H9 (cell line): Measurements from ENCODE around the gene STARD4. TPM values are rescaled to one million over a fixed set of nuclear protein-coding genes. Genes with fewer than 3 reads are reported as not detected.

Experiments used
- DNase-seq: peaks from one replicate; pipeline ENCODE4 v3.0.0-alpha.2; 2017
- H2AFZ ChIP-seq: one replicate; pipeline ENCODE4 v1.6.1; 2013; ENCODE audit warnings: mild to moderate bottlenecking, low read length, control low read depth, moderate library complexity
- H2AK5ac ChIP-seq: 2 replicates; pipeline ENCODE4 v1.6.1; 2013; ENCODE audit warnings: low read length, control low read depth, mixed read lengths; ENCODE audit not compliant: insufficient read length
- H2BK120ac ChIP-seq: one replicate; pipeline ENCODE4 v1.6.1; 2013; ENCODE audit warnings: low read depth, mild to moderate bottlenecking, low read length, control low read depth, inconsistent platforms; ENCODE audit not compliant: poor library complexity, severe bottlenecking
- H2BK12ac ChIP-seq: 2 replicates; pipeline ENCODE4 v1.6.1; 2013; ENCODE audit warnings: low read length, control low read depth, mixed read lengths, low read depth; ENCODE audit not compliant: insufficient read length
- H2BK15ac ChIP-seq: 2 replicates; pipeline ENCODE4 v1.6.1; 2013; ENCODE audit warnings: low read depth, low read length, control low read depth
- H2BK20ac ChIP-seq: one replicate; pipeline ENCODE4 v1.6.1; 2013; ENCODE audit warnings: low read depth, mild to moderate bottlenecking, low read length, control low read depth, inconsistent platforms; ENCODE audit not compliant: poor library complexity, severe bottlenecking
- H2BK5ac ChIP-seq: 2 replicates; pipeline ENCODE4 v1.6.1; 2013; ENCODE audit warnings: low read length, control low read depth, mixed read lengths; ENCODE audit not compliant: insufficient read length
- H3K14ac ChIP-seq: 2 replicates; pipeline ENCODE4 v1.6.1; 2013; ENCODE audit warnings: low read length, control low read depth; ENCODE audit not compliant: insufficient read depth
- H3K18ac ChIP-seq: 2 replicates; pipeline ENCODE4 v1.6.1; 2013; ENCODE audit warnings: low read depth, mild to moderate bottlenecking, mixed read lengths, low read length, control low read depth; ENCODE audit not compliant: insufficient read length
- H3K23ac ChIP-seq: 2 replicates; pipeline ENCODE4 v1.6.1; 2013; ENCODE audit warnings: low read length, control low read depth, mixed read lengths, low read depth; ENCODE audit not compliant: insufficient read length
- H3K23me2 ChIP-seq: 2 replicates; pipeline ENCODE4 v1.6.1; 2013; ENCODE audit warnings: low read depth, mild to moderate bottlenecking, mixed read lengths, low read length, control low read depth; ENCODE audit not compliant: insufficient read length, poor library complexity, severe bottlenecking
- H3K27ac ChIP-seq: 2 replicates; pipeline ENCODE4 v1.5.1; 2013; ENCODE audit warnings: low read length, control low read depth, mixed read lengths, low read depth; ENCODE audit not compliant: insufficient read length
- H3K27me3 ChIP-seq: 2 replicates; pipeline ENCODE4 v1.6.1; 2013; ENCODE audit warnings: low read length, control low read depth, inconsistent platforms; ENCODE audit not compliant: insufficient read depth
- H3K4ac ChIP-seq: 2 replicates; pipeline ENCODE4 v1.6.1; 2013; ENCODE audit warnings: low read depth, mild to moderate bottlenecking, control low read depth, inconsistent platforms, low read length, moderate library complexity
- H3K4me1 ChIP-seq: 2 replicates; pipeline ENCODE4 v1.6.1; 2013; ENCODE audit warnings: low read length, control low read depth, inconsistent platforms; ENCODE audit not compliant: insufficient read depth
- H3K4me2 ChIP-seq: 2 replicates; pipeline ENCODE4 v1.6.1; 2013; ENCODE audit warnings: low read length, control low read depth, mixed read lengths; ENCODE audit not compliant: insufficient read length, insufficient read depth
- H3K56ac ChIP-seq: 2 replicates; pipeline ENCODE4 v1.6.1; 2013; ENCODE audit warnings: low read depth, mild to moderate bottlenecking, mixed read lengths, low read length, control low read depth; ENCODE audit not compliant: insufficient read length
- H3K79me1 ChIP-seq: 2 replicates; pipeline ENCODE4 v1.6.1; 2013; ENCODE audit warnings: low read depth, mild to moderate bottlenecking, moderate library complexity, low read length, control low read depth, inconsistent platforms; ENCODE audit not compliant: insufficient read depth, poor library complexity, severe bottlenecking
- H3K79me2 ChIP-seq: 2 replicates; pipeline ENCODE4 v1.6.1; 2013; ENCODE audit warnings: low read length, control low read depth, inconsistent platforms; ENCODE audit not compliant: insufficient read depth
- H3K9ac ChIP-seq: 2 replicates; pipeline ENCODE4 v1.6.1; 2013; ENCODE audit warnings: low read length, control low read depth, mixed read lengths; ENCODE audit not compliant: insufficient read length; ENCODE audit errors: extremely low read depth
- H3K9me3 ChIP-seq: one replicate; pipeline ENCODE4 v1.6.1; 2013; ENCODE audit warnings: low read depth, low read length, inconsistent platforms; ENCODE audit not compliant: control insufficient read depth
- H3T11ph ChIP-seq: one replicate; pipeline ENCODE4 v1.6.1; 2013; ENCODE audit warnings: mild to moderate bottlenecking, low read length, control low read depth, inconsistent platforms
- H4K20me1 ChIP-seq: one replicate; pipeline ENCODE4 v1.6.1; 2013; ENCODE audit not compliant: control insufficient read depth, insufficient read length, insufficient read depth
- H4K5ac ChIP-seq: 2 replicates; pipeline ENCODE4 v1.6.1; 2013; ENCODE audit warnings: low read depth, mild to moderate bottlenecking, mixed read lengths, low read length, control low read depth; ENCODE audit not compliant: insufficient read length
- H4K8ac ChIP-seq: replicated peaks from 2 replicates; pipeline ENCODE4 v1.6.1; 2013; ENCODE audit warnings: low read length, control low read depth, mixed read lengths, low read depth; ENCODE audit not compliant: insufficient read length
- H4K91ac ChIP-seq: 2 replicates; pipeline ENCODE4 v1.6.1; 2013; ENCODE audit warnings: low read depth, mild to moderate bottlenecking, moderate library complexity, mixed read lengths, low read length, control low read depth; ENCODE audit not compliant: insufficient read length
- H3K27ac Mint-ChIP-seq, 3 experiments: 2 replicates in 2 of 3; 3 replicates in 1 of 3; pipeline ENCODE4 v1.8.0; 2020 to 2021; ENCODE audit warnings: mixed read lengths in 3 of 3, mild to moderate bottlenecking in 1 of 3, moderate library complexity in 1 of 3
- H3K27me3 Mint-ChIP-seq: 2 replicates; pipeline ENCODE4 v1.8.0; 2021; ENCODE audit warnings: low read depth, mild to moderate bottlenecking, moderate library complexity, mixed read lengths
- H3K36me3 Mint-ChIP-seq, 3 experiments: 2 replicates in 2 of 3; 3 replicates in 1 of 3; pipeline ENCODE4 v1.8.0; 2020 to 2021; ENCODE audit warnings: low read depth in 3 of 3, mixed read lengths in 3 of 3; ENCODE audit not compliant: insufficient read depth in 1 of 3
- H3K4me1 Mint-ChIP-seq, 2 experiments: 2 replicates each; pipeline ENCODE4 v1.8.0; 2020; ENCODE audit warnings: mixed read lengths in 2 of 2
- H3K4me3 Mint-ChIP-seq, 2 experiments: 2 replicates in 1 of 2; 3 replicates in 1 of 2; pipeline ENCODE4 v1.8.0; 2020 to 2021; ENCODE audit warnings: mild to moderate bottlenecking in 2 of 2, mixed read lengths in 2 of 2, moderate library complexity in 1 of 2
- H3K9me3 Mint-ChIP-seq, 2 experiments: 2 replicates in 1 of 2; 3 replicates in 1 of 2; pipeline ENCODE4 v1.8.0; 2020; ENCODE audit warnings: mild to moderate bottlenecking in 2 of 2, mixed read lengths in 2 of 2, moderate library complexity in 1 of 2
- CTCF ChIP-seq: fragments of 200-600 bp; sonication (generic); conservative IDR thresholded peaks from 3 replicates; pipeline ENCODE4 v1.8.0; 2021; ENCODE audit warnings: antibody characterized with exemption, mild to moderate bottlenecking
- WGBS: extraction: QIAGEN DNeasy Blood & Tissue Kit; methylation state at CpG from one replicate; pipeline ENCODE4 v1.1.7; 2013; ENCODE audit warnings: missing lambda C conversion rate, low lambda C conversion rate, mixed read lengths; ENCODE audit not compliant: insufficient read length; ENCODE audit errors: extremely low coverage; 5-methylcytosine and 5-hydroxymethylcytosine counted together
- total RNA-seq: library from RNA; stranded (reverse); gene quantifications from 2 replicates; pipeline ENCODE4 v1.2.1, GENCODE V29; 2021

STARD4 gene
- total RNA-seq, 1 experiment from 2014 or later = 28.7 TPM

- no peak overlapping the region for H3T11ph ChIP-seq
- no CpG with 5 or more reads among the region's 1 CpG for WGBS
- Mint-ChIP-seq H3K9me3 (peaks cover 9 to 12% of the 10 kb centered on the region in 2 experiments), H3K27me3 (no peaks in the 10 kb centered on the region; the same call in 1 of the 2 replicates), H3K36me3 (peaks cover 0 to 18% (median 4%) of the 10 kb centered on the region in 3 experiments; a peak in 4 of 7 replicates), H3K4me3 (no peak overlapping the region), H3K4me1 (peaks cover 18 to 29% of the 10 kb centered on the region in 2 experiments), H3K27ac (no peak overlapping the region)
- H2AFZ ChIP-seq = no peak overlapping the region
- H2BK12ac ChIP-seq = no peak overlapping the region
- no peak overlapping the region for H2BK20ac ChIP-seq
- no peak overlapping the region for H2AK5ac ChIP-seq
- H3K9me3 ChIP-seq = no peaks in the 10 kb centered on the region
- H2BK15ac ChIP-seq = no peak overlapping the region
- no peak overlapping the region for H3K27ac ChIP-seq
- no peak for DNase-seq
- H4K20me1 ChIP-seq = no peaks in the 10 kb centered on the region
- H3K18ac ChIP-seq = no peak overlapping the region
- H4K8ac ChIP-seq = no peak overlapping the region
- no peak overlapping the region for H4K5ac ChIP-seq
- no peak overlapping the region for H2BK120ac ChIP-seq
- H3K4me2 ChIP-seq = no peak overlapping the region
- no peak overlapping the region for H3K56ac ChIP-seq
- H3K4me1 ChIP-seq = 0 out of 2 replicates have a peak, but pooled peaks cover 2% of the 10 kb centered on the region
- no peak overlapping the region for H2BK5ac ChIP-seq
- no peak overlapping the region for H4K91ac ChIP-seq
- no peak overlapping the region for H3K23ac ChIP-seq
- no peak overlapping the region for H3K4ac ChIP-seq
- no peaks in the 10 kb centered on the region for H3K27me3 ChIP-seq
- H3K79me1 ChIP-seq = no peaks in the 10 kb centered on the region
- no peaks in the 10 kb centered on the region for H3K79me2 ChIP-seq
- no peak overlapping the region for H3K14ac ChIP-seq
- H3K9ac ChIP-seq = no peak overlapping the region
- no peak for TF ChIP-seq CTCF
- H3K23me2 ChIP-seq = no peaks in the 10 kb centered on the region
Observed at GRCh38 chr5:111557686-111558085, 45.4 kb upstream of the STARD4 start.
